ENCODE results near the gene GSX2.
A peak's percentile ranks its signal among the peaks of the same experiment; 100 is the strongest.

GRCh38 chr4:54064317-54065111, 35.4 kb upstream of the GSX2 start, which contains the start of gene CHIC2:
- TF ChIP-seq CTCF (IDR thresholded peaks at IDR 0.05) (no peak), FOSL2 (IDR thresholded peaks at IDR 0.05; ENCODE audit: borderline replicate concordance, low read depth) (no peak), EZH2phosphoT487 (IDR thresholded peaks at IDR 0.05; ENCODE audit: borderline replicate concordance, low read depth) (no peak), MEF2A (IDR thresholded peaks at IDR 0.05; ENCODE audit: borderline replicate concordance, low read depth) (no peak), RFX5 (IDR thresholded peaks at IDR 0.05; ENCODE audit: low read length) (no peak), SIN3A (IDR thresholded peaks at IDR 0.05; ENCODE audit: borderline replicate concordance, low read depth, low read length) (peak; percentile 75; the same call in 1 of the 2 replicates), JUND (IDR thresholded peaks at IDR 0.05) (no peak), POLR2AphosphoS5 (IDR thresholded peaks at IDR 0.05; ENCODE audit: low read depth, low read length) (peak; percentile 89)
